ENCODE data around the gene KRTAP5-8.

GRCh38 chr11:71563406-71563805 lies 25.6 kb downstream of the KRTAP5-8 start:
- TF ChIP-seq CTCF (conservative IDR thresholded peaks at IDR 0.05): peak; percentile 69; the same call in 1 of the 2 replicates
- TF ChIP-seq EZH2 (IDR thresholded peaks at IDR 0.05; ENCODE audit: low read depth): no peak

All from PC-9 (cell line).